HUES64 (cell line): ENCODE results near the gene MDM4.
A peak's percentile ranks its signal among the peaks of the same experiment; 100 is the strongest.

Source experiments
- H3K27ac ChIP-seq: 2 replicates; pipeline ENCODE4 v1.7.0; 2013; ENCODE audit warnings: low read depth, low read length, inconsistent platforms
- H3K27me3 ChIP-seq: 2 replicates; pipeline ENCODE4 v1.6.1; 2013; ENCODE audit warnings: mild to moderate bottlenecking, low read length; ENCODE audit not compliant: insufficient read depth
- H3K36me3 ChIP-seq: 2 replicates; pipeline ENCODE4 v1.6.1; 2013; ENCODE audit warnings: mild to moderate bottlenecking, low read length; ENCODE audit not compliant: insufficient read depth
- H3K4me1 ChIP-seq: 2 replicates; pipeline ENCODE4 v1.6.1; 2013; ENCODE audit warnings: mild to moderate bottlenecking, low read length, moderate library complexity; ENCODE audit not compliant: insufficient read depth
- H3K4me3 ChIP-seq: 2 replicates; pipeline ENCODE4 v1.5.1; 2013; ENCODE audit warnings: mild to moderate bottlenecking, low read length, moderate library complexity
- H3K9ac ChIP-seq: 2 replicates; pipeline ENCODE4 v1.6.1; 2013; ENCODE audit warnings: mild to moderate bottlenecking, low read depth, low read length
- H3K9me3 ChIP-seq: 2 replicates; pipeline ENCODE4 v1.6.1; 2013; ENCODE audit warnings: low read depth, low read length; ENCODE audit not compliant: insufficient read depth
- WGBS: fragments of 150-250, 120-280 bp; methylation state at CpG from one replicate; pipeline ENCODE4 v1.1.7; 2013; ENCODE audit warnings: missing lambda C conversion rate; 5-methylcytosine and 5-hydroxymethylcytosine counted together

The MDM4 gene

DNA sequence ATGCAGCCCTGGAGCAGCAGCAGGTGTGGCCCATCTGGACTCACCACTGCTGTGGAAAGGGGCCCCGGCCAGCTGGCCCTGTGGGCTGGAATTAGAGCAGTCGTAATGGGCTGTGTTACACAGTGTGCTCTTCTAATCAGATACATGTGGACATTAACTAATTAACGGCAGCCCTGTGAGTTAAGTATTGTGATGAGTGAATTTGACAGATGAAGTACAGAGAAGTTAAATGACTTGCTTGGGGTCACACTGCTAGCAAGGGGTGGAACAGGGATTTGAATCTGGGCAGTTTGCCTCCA is 58.6 kb downstream of the MDM4 start:
- no peak overlapping the region for H3K9ac ChIP-seq
- H3K36me3 ChIP-seq, result no peaks in the 10 kb centered on the region
- peaks cover 65% of the 10 kb centered on the region for H3K4me1 ChIP-seq
- no peaks in the 10 kb centered on the region for H3K9me3 ChIP-seq
- peak overlapping the region; percentile 50; the same call in 1 of the 2 replicates for H3K27ac ChIP-seq
- no peak overlapping the region for H3K4me3 ChIP-seq
- peaks cover 14% of the 10 kb centered on the region for H3K27me3 ChIP-seq
- 70% methylated on average over 3 of the region's 3 CpGs for WGBS

DNA sequence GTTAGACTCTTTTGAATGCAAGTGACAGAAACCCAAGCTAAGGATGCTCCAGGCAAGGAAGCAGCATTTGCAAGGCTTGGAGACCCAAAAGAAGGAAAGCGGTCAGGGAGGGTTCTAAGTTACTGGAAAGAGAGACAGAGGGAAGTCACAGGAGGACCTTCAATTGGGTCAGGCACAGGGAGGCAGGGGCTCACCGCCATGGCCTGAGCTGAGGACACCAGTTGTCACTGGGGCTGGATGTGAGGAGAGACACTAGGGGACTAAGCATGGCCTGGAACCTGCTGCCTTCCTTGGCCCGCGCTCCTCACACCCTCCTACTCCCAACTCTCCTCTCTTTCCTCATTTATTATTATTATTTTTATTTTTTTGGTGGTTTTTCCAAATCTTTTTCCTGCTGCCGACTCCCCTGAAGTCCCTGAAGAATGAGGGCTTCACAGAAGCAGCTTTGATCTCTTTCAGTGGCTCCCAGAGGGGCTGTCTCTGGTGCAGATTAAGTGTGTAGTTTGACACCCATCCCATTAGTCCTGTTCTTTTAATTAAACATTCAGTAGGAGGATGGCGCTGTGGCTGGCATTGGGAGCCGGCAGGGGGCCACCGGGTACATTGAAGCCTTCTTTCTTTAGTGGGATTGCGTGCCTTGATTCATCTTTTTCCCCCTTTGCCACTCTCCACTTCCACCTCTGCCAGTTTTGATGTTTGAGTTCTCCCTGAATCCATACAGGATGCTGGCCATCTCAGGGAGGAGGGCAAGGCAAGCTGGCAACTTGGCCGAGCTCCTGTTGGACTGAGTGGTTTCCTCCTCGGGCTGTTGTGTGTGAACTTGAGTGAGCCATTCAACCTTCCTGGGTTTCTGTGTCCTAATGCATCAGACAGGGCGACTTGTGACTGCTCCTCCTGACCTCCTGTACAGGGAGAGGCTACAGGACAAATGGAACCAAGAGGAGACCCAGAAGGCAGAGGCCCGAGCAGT is 59.3 kb downstream of the MDM4 start:
- no peaks in the 10 kb centered on the region for H3K9me3 ChIP-seq
- WGBS, result 82% methylated on average over 11 of the region's 13 CpGs
- no peaks in the 10 kb centered on the region for H3K36me3 ChIP-seq
- peaks cover 14% of the 10 kb centered on the region for H3K27me3 ChIP-seq
- H3K27ac ChIP-seq, result no peak overlapping the region
- no peak overlapping the region for H3K9ac ChIP-seq
- peaks cover 65% of the 10 kb centered on the region for H3K4me1 ChIP-seq
- no peak overlapping the region for H3K4me3 ChIP-seq

DNA sequence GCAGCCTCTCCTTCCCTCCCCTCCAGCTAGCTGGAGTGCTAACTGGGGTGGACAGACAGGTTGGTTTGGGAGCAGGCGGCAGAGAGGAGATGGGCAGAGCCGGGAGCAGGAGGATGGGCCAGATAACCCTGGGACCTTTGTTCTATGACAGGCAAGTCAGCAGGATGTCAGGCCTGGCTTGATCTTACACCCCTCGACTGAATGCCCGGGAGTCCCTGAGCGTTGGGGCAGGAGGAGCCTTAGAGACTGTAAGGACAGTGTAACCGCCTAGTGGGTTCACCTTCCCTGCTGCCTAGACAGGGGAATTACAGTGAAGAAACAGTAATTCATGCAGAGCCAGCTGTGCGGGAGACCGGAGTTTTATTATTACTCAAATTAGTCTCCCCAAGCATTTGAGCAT is 60.2 kb downstream of the MDM4 start:
- no peaks in the 10 kb centered on the region for H3K36me3 ChIP-seq
- H3K9ac ChIP-seq, result no peak overlapping the region
- peaks cover 14% of the 10 kb centered on the region for H3K27me3 ChIP-seq
- H3K9me3 ChIP-seq, result no peaks in the 10 kb centered on the region
- peaks cover 61% of the 10 kb centered on the region for H3K4me1 ChIP-seq
- no peak overlapping the region for H3K4me3 ChIP-seq
- WGBS, result 18% methylated on average over 8 of the region's 8 CpGs
- H3K27ac ChIP-seq, result no peak overlapping the region; the same call in 1 of the 2 replicates

DNA sequence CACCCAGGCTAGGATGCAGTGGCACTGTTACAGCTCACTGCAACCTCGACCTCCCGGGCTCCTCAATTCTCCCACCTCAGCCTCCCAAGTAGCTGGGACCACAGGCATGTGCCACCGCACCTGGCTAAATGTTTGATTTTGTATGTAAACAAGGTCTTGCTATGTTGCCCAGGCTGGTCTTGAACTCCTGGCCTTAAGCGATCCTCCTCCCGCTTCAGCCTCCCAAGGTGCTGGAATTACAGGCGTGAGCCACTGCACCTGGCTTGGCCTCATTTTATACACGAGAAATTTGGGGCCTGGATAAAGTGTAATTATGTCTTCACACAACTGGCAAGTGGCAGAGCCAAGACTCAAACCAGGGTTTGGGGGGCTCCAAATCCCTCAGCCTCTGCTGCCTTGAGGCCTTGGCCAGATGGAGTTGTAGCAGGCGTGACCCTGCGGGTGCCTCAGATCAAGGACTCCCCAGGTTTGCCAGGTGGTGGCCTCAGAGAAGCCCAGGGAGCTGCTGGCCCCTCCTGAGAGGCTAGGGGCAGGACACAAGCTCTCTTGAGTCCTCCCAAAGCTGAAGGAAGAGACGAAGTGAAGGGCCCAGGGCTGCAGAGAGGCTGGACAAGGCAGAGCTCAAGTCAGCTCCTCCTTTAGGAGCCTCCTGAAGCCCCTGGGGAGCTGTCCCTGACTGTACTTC is 61.7 kb downstream of the MDM4 start:
- 85% methylated on average over 10 of the region's 10 CpGs for WGBS
- no peak overlapping the region for H3K4me3 ChIP-seq
- no peak overlapping the region for H3K9ac ChIP-seq
- peaks cover 52% of the 10 kb centered on the region for H3K4me1 ChIP-seq
- H3K9me3 ChIP-seq, result no peaks in the 10 kb centered on the region
- H3K27me3 ChIP-seq, result peaks cover 14% of the 10 kb centered on the region
- no peak overlapping the region for H3K27ac ChIP-seq
- H3K36me3 ChIP-seq, result no peaks in the 10 kb centered on the region

DNA sequence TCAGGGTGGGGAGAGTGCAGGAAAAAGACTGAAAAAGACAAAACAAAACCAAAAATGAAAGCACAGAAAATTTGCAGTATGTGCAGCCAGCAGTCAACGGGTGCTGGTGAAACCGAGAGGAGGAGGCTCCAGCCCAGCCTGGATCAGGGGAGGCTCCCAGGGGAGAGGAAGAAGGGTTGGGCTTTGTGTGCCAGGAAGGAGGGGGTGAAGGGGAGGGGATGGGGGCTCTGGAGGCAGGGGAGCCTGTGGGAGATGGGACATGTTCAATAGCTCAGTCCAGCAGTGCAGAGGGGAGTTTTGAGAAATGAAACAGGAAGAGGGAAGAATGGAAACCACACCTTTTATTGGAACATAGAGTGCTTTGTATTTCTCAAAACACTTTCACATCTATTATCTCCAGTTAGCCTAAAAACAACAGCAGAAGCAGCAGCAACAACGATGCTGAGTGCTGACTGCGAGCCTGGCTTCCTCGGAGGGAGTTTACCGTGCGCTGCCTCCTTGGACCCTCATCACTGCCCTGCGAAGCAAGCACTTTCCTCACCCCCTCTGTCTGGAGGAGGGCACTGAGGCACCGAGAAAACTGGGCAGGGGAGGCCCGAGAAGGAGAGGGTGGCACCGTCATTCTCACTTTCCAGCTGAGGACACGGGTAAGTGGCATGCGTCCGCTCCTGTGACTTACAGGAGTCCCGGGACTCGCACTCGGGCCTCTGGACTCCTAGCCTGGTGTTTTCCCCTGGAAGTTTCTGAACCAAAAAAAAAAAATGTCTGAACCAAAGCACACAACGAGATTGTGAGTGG is 62.9 kb downstream of the MDM4 start:
- no peaks in the 10 kb centered on the region for H3K36me3 ChIP-seq
- H3K4me3 ChIP-seq, result no peak overlapping the region; the same call in 1 of the 2 replicates
- H3K27me3 ChIP-seq, result peaks cover 14% of the 10 kb centered on the region
- H3K9me3 ChIP-seq, result no peaks in the 10 kb centered on the region
- peaks cover 42% of the 10 kb centered on the region for H3K4me1 ChIP-seq
- WGBS, result 67% methylated on average over 18 of the region's 18 CpGs
- no peak overlapping the region for H3K9ac ChIP-seq
- no peak overlapping the region for H3K27ac ChIP-seq

DNA sequence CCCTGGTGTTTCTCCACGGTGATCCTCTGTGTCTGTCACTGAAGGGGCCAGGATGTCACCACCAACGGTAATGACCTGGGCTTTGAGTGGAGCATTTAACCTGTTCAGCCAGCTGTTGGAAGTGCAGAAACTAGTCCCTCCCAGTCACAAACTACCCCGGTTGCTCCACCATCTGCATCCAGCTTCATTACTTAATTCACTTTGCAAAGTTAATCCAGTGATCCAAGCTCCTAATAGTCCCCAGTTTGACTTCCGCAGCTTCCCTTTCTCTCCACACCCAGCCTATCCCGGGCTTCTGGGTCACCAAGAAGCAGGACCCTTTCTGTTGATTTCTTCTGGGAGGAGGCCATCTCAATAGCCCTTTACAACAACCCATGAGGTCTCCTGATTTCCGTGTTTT is 63.5 kb downstream of the MDM4 start:
- peaks cover 13% of the 10 kb centered on the region for H3K27me3 ChIP-seq
- H3K27ac ChIP-seq, result no peak overlapping the region
- peaks cover 38% of the 10 kb centered on the region for H3K4me1 ChIP-seq
- H3K9me3 ChIP-seq, result no peaks in the 10 kb centered on the region
- no peak overlapping the region for H3K4me3 ChIP-seq
- 78% methylated on average over 6 of the region's 6 CpGs for WGBS
- no peaks in the 10 kb centered on the region for H3K36me3 ChIP-seq
- H3K9ac ChIP-seq, result no peak overlapping the region

DNA sequence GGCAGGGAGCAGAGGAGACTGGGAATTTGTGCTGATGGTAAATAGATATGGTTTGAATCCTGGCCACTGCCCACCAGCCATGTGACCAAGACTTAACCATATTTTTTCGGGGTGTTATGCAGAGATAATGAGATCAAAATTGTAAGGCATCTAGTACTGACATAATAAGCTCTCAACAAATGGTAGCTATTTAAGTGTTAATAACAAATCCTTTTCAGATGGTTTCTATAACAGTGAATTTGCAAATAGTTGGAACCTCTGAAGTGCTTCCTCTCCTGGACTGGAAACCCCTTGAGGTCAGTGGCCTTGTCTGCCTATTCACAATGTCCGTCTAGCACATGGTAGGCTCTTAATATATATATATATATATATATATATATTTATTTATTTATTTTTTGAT is 64.7 kb downstream of the MDM4 start:
- no peaks in the 10 kb centered on the region for H3K36me3 ChIP-seq
- no peaks in the 10 kb centered on the region for H3K9me3 ChIP-seq
- no peak overlapping the region for H3K9ac ChIP-seq
- no peak overlapping the region for H3K27ac ChIP-seq
- H3K4me1 ChIP-seq, result peaks cover 34% of the 10 kb centered on the region
- 100% methylated on average over 1 of the region's 2 CpGs for WGBS
- H3K4me3 ChIP-seq, result no peak overlapping the region
- H3K27me3 ChIP-seq, result peaks cover under 1% of the 10 kb centered on the region; the same call in 1 of the 2 replicates

DNA sequence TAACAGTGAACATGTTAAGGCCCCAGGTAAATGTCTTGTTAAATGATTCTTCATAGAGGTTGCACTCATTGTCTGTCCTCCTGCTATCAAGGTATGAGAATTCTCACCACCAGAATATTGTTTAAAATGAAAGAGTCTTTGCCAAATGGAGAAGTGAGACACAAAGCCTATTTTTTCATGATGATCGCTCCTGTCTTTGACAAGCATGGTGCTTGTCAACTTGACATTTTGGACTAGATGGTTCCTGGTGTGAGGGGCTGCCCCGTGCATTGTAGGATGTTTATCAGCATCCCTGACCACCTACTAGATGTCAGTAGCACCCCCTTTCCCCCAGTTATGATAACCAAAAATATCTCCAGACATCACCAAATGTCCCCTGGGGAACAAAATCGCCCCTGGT is 65.6 kb downstream of the MDM4 start:
- peaks cover 25% of the 10 kb centered on the region for H3K4me1 ChIP-seq
- no peaks in the 10 kb centered on the region for H3K36me3 ChIP-seq
- no peak overlapping the region for H3K4me3 ChIP-seq
- H3K27me3 ChIP-seq, result no peaks in the 10 kb centered on the region; the same call in 1 of the 2 replicates
- H3K9me3 ChIP-seq, result no peaks in the 10 kb centered on the region
- WGBS, result 96% methylated on average over 2 of the region's 3 CpGs
- H3K27ac ChIP-seq, result no peak overlapping the region
- H3K9ac ChIP-seq, result no peak overlapping the region

DNA sequence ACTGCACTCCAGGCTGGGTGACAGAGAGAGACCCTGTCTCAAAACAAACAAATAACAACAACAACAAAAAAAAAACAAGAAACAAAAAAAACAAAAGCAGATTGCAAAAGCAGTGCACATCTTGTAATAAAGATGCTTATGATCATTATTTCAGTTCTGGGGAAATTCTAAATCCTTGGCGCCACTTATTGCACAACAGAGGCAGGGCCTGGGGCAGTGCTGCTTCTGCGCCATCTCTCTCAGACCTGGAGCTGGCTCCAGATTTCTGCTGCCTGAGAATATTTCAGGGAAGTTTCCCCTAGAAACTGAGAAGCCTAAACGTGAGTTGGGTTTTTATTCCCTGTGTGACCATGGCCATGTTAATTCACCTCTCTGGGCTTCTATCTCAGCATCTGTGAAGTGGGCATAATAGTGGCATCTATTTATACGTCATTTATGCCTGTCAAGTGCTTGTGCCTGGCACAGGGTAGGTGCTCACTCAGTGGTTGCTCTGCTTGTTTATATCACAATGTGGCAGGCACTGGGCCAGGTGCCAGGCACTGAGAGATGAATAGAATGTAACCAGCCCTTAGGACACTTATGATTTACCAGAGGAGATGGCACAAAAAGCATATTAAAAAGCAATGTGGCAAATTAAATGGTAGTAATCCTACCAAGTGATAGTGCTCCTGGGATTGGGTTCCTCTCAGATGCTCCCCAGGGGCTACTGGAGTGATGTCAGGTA is 67.9 kb downstream of the MDM4 start:
- Histone ChIP-seq H3K27ac (no peak overlapping the region), H3K9me3 (no peaks in the 10 kb centered on the region), H3K27me3 (no peaks in the 10 kb centered on the region; the same call in 1 of the 2 replicates), H3K4me1 (peaks cover 19% of the 10 kb centered on the region), H3K9ac (no peak overlapping the region), H3K4me3 (no peak overlapping the region), H3K36me3 (no peaks in the 10 kb centered on the region)
- WGBS, result 98% methylated on average over 4 of the region's 4 CpGs

DNA sequence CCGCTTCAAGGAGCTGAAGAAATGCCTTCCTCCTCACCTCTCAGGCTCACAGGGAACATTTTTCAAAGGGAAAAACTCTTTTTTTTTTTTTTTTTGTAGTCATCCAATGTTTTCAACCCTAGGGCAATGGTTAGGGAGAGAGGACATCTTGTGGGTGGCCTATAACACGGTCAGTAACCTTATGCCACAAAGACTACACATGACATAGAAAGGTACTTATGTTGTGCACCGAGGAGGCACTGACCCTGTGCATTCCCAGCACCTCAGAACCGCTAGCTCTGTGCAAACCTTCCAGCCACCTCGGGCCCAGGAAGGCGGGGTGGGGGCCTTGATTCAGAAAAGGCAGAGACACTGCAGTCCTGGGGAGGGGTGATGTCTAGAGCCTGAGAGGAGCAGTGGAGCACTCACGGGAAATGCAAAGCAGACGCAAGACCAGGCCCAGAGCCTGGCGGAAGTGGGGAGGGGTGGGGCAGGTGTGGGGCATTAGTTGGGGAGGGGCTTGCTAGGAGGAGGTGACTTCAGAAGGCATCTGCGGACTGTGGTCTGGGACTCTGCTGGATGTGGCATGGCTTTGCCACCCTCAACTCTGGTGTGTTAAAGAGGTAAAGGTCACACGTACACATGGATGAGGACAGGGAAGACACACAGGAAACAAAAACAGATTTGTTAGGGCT is 68.6 kb downstream of the MDM4 start:
- H3K27me3 ChIP-seq, result no peaks in the 10 kb centered on the region; the same call in 1 of the 2 replicates
- H3K27ac ChIP-seq, result no peak overlapping the region
- H3K9me3 ChIP-seq, result no peaks in the 10 kb centered on the region
- H3K4me3 ChIP-seq, result no peak overlapping the region
- H3K36me3 ChIP-seq, result no peaks in the 10 kb centered on the region
- H3K9ac ChIP-seq, result no peak overlapping the region
- 61% methylated on average over 11 of the region's 11 CpGs for WGBS
- peaks cover 20% of the 10 kb centered on the region for H3K4me1 ChIP-seq
